ENCODE measurements around the gene DDR2.
A peak's percentile ranks its signal among the peaks of the same experiment; 100 is the strongest.

Gene DDR2

DNA sequence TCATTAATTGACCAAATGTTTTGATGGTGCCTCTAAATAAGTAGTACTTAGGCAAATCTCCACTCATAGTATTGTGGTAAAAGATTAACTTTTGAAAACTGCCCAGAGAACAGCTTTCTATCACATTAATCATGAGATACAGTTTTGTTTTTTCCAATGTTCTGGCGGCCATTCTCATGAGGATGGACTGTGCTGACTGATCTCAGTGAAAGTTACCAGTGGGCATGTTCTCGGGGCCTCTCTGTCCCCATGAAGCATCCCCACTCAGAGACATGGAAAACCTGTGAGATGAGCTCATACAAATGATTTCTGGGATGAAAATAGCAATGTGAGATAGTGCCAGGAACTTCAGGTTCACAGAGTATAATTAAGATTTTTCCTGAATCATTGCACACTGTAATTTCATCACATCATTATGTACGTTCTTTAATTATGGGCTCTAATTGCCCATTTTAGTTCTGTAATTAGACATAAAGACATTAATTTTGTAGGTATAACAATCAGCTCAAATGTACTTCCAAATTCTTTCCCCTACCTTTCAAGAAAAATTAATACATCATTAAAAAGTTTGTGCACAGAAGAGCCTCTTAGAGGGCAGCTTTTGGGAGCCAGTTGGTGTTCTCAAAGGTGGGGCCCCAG, 40.5 kb downstream of the DDR2 start:
- DNase-seq (ENCODE audit: low spot score) = no peak

DNA sequence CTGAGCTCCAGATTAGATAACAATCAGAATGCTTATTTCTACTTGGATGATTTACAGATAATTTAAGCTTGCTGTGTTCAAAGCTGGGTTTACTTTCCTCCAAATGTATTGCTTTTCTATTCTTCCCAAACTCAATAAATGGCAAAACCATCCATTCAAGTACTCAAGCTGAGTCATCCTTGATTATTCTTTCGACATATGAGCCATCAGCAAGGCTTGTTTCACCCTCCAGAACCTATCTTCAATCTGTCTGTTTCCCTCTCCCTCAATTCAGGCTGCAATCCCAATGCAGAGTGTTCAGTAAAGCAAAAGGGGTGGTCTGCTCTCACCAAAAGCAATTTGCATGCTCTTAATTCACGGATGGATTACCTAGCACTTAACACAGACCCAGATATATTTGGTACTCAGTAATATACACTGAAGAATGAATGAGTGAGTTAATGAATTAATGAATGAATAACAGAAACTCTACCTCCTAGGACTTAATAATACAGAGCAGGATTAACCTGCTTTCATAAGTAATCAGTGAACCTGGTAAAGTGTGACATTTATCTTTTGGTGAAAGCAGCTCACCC, 41.9 kb downstream of the DDR2 start:
- DNase-seq (ENCODE audit: low spot score) = no peak

DNA sequence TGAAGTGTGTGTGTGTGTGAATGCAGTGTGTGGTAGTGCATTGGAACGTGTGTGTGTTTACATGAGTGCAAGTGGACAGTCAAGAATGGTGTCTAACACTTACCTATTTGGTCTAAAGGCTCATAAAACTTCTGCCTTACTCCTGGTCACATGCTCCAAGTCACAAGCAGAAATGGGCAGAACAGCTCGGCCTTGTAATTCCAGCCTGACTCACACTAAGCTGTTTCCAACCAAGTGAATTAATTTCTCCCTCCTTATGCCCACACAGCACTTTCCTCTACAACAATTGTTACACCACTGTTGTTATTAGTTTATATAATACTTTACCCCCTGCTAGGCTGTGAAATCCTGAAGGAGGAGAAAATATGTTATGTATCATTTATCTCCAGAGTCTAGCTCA, 43.8 kb downstream of the DDR2 start:
- no peak for DNase-seq (ENCODE audit: low spot score)

DNA sequence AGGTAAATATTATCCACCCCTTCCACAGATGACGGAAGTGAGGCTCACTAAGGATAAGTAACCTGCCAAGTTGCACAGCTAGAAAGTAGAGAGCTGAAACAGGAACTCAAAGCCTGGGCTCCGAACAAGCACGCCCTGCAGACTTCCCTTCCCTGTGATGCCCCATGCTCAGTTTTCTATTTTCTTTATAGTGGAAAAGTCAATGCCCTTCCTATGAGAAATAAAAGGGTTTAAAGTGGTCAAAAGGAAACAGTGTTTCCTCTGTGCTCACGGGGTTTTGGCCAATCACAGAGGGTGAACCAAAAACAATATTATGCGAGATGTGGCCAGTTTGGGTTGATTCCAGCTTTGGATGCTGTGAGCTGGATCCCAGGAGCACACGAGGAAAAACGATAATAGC, 44.5 kb downstream of the DDR2 start:
- DNase-seq (ENCODE audit: low spot score) = no peak

DNA sequence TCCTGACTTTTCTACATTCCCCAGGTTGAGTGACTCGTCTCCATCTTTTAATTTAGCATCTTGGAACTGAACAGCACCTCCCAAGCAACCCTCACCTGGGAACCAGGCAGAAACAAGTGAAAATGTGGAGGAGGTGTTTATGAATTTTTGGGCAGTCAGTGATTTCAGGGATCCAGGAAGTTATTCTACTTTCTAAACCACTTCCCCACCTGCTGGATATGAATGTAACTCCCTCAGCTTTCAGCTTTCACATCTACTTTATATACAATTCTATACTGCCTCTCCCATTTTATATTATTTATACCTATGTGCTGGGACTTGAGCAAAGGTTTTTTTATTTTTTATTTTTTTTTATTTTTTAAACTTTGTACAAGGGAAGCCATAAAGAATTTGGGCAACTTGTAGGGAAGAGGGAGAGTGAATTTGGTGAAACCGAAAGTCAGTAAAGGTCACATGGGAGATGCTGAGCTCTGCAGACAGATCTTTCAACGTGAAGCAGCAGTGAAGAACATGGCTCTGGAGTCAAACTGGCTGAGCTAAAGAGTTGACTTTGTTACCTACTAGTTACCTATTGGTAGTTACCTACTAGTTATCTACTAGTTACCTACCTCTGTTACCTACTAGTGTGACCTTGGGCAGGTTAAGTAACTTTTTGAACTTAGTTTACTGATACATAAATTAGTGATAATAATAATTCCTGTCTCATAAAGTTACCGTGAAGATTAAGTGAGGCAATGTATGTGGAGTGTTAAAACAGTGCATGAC, 45.5 kb downstream of the DDR2 start:
- no peak for DNase-seq (ENCODE audit: low spot score)

DNA sequence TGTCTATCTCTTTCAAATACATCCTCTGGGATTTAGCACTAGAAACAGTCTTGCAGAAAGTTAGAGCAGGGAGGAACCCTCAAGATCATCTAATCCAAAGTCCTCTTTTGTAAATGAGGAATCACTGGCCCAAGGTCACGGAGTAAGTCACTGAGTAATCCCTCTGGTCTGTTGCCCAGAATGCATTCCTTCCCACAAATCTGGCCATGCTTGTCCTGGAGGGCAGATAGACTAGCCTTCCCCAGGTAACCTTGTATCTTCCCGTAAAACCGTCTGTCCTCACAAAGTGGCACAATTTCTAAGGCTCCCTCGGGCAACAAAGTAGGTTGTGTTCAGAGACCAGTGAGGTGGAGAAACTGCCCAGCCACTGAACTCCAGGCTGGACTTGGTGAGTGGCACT, 46.2 kb downstream of the DDR2 start:
- no peak for DNase-seq (ENCODE audit: low spot score)

DNA sequence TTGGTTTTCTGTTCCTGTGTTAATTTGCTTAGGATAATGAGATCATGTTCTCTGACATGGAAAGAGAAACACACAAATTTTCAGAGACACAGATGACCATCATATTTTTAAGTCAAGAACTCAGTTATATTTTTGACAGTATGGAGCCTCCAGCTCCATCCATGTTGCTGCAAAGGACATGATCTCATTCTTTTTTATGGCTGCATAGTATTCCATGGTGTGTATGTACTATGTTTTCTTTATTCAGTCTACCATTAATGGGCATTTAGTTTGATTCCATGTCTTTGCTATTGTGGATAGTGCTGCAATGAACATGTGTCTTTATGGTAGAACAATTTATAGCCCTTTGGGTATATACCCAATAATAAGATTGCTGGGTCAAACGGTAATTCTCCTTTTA, 47.0 kb downstream of the DDR2 start:
- DNase-seq (ENCODE audit: low spot score) = no peak

DNA sequence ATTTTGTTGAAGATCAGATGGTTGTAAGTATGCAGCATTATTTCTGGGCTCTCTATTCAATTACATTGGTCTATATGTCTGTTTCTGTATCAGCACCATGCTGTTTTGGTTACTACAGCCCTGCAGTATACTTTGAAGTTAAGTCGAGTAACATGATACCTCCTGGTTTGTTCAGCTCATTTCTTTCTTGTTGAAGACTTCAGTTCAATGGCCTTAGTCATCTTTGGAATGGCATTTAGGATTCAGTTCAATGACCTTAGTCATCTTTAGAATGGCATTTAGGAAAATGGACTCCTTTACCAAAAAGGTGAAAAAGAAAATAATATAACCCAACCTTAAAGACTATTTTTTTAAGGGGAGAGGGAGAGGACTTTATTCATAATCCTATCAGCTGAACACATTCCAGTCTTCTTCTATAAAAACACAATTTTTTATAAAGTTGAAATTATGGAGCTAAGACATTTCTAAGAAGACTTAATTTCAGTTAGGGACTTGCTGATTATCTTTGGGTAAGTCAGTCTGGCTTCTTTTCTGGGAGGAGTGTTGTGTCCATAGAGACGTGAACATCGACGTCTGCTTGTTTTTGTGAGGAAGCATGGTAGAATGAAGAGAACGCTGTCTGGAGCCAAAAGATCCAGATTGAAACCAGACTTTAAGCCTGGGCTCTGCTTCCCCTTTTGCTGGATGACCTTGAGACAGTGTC, 48.3 kb downstream of the DDR2 start:
- no peak for DNase-seq (ENCODE audit: low spot score)

DNA sequence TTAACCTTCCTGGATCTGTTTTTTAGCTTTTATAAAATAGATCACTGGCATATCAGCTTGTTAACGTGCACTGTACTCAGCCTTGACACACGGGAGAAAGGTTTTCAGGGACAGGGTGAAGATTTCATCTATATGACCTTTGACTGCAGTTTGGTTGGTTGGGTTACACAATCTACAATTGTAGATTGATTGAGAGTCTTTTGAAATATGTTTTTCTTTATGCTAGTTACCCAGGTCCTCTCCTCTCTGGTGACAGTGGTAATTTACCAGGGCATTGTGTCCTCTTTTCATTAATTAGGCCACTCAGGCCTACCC, 48.8 kb downstream of the DDR2 start:
- DNase-seq (ENCODE audit: low spot score) = no peak

DNA sequence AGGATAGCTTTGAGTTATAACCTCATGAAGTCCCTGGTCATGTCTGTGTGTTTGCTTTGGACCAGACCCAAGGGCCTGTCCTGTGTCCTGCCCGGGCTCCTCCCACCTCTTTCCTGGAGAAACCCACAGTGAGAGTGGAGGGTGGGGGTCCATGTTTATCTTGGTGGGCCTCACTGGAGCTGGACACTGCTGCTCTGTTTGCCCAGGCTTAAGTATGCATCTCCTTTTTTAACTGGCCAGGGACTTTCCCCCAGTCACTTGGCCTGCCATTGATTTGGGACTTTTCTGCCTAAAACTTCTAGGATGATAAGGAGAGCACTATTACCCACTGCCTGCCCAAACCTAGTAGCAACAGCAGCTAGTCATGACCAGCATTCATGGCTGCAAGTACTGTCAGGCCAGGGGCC, 49.8 kb downstream of the DDR2 start:
- DNase-seq (ENCODE audit: low spot score) = no peak

DNA sequence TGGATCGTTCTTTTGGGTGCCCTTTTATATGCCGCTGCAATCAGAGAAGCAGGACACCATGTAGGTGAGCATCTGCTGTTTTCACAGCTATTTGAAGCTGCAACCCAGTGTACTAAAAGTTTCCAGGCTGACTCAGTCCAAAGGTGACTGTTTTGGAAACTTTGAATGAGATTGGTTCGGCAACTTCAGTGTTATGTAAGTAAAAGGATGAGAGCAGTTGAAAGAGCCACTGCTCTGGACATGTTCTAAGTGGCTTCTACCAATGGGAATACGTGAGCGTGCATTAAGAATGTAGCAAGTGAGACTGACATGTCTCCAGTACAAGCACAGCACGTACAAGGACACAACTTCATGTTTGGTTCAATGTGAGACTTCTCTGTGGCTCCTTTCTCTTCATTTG, 55.6 kb downstream of the DDR2 start:
- no peak for DNase-seq (ENCODE audit: low spot score)

DNA sequence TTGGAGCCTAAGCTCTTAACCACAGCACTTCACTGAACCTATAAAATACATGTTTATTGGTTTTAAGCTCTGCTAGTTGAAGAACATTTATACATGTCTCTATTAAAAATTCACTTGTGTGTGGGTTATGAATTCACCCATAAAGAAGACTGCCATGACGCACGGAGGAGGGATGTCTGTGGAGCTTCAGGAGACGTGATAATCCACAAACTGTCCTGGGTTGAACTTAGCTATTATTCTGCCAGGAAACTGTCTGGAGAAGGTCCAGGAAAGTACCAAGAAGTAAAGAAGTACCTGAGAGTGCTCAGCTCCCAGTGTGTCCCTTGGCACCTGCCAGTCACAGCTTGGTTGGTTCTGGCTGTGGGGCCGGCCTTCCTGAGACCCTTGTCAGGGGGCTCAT, 56.3 kb downstream of the DDR2 start:
- no peak for DNase-seq (ENCODE audit: low spot score)

DNA sequence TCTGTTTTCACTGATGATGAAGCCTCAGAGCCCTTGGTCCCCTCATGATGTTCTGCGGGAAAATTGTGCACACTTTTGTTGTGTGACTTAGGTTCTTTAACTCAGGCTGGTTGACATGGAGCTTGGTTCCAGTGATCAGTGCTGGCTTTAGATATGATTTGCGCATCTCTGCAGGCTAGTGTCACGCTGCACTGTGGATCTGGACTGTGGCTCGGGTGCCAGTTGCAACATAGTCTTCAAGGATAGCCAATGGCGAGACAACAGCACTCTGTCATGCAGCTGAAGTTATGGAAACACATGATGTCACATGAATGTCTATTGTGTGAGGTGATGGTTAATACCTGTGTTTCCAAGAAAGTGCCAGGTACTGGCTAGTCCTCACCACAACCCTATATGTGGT, 56.7 kb downstream of the DDR2 start:
- DNase-seq (ENCODE audit: low spot score) = no peak

DNA sequence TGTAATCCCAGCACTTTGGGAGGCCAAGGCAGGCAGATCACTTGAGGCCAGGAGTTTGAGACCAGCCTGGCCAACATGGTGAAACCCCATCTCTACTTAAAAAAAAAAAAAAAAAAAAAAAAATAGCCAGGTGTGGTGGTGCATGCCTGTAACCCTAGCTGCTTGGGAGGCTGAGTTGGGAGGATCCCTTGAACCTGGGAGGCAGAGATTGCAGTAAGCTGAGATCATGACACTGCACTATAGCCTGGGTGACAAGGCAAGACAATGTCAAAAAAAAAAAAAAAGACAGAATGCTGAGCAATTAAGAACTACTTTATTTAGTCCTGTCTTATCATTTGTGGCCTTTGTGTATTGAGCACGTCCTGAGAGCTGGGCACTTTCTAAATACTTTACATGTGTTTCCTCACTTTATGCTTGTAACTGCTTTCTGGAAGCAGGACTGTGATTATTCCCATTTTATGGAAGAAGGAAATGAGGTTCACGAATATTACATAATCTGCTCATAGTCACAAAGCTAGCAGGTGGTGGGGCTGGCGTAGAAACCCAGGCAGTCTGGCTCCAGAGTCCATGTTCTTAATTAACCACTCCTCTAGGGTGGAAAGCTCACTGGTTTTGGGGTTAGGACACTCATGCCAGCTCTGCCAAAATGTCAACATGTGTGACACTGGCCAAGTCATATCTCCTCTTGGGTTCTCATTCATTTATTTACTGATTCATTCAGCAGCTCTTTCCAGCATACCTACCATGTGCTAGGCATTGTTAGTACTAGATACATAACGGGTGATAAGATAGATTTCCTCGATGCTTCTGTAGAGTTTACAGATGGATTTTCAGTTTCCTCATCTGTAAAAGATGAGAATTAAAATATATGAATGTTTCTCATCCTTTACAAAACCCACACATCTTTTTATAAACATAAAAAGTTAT, 57.7 kb downstream of the DDR2 start:
- DNase-seq (ENCODE audit: low spot score) = no peak

DNA sequence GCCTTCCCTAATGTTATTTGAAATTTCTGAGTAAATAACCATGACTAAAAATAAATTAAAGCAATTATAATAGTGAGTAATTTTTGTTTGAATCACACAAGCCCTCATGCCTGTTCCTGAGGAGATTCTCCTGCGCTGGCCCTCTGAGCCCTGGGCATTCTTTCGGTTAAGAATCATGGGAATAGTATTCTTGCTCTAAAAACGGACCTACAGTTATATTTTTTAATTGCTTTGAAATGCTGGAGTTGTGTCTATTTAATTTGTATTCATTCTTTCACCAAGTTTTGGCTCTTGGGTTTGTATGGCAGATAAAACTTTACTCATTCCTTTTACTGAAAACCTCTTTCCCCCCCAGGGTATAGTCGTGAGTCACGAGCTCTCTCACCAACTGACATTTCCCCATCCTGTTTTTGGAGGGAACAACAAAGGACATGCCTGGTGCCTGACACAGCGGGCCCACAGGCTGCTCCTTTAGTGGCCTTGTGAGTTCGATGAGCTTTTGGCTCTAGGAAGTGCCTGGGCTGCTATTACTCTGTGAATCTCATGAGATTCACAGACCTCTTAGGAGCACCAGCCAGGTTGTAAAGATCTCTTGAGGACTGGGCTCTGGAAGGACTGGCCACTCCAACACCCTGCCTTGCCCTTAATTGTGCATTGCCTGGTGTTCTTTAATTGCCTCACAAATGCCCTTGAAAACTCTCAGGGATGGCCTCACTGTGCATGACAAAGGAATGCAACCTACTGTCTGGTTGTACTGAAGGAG, 58.6 kb downstream of the DDR2 start:
- no peak for DNase-seq (ENCODE audit: low spot score)

DNA sequence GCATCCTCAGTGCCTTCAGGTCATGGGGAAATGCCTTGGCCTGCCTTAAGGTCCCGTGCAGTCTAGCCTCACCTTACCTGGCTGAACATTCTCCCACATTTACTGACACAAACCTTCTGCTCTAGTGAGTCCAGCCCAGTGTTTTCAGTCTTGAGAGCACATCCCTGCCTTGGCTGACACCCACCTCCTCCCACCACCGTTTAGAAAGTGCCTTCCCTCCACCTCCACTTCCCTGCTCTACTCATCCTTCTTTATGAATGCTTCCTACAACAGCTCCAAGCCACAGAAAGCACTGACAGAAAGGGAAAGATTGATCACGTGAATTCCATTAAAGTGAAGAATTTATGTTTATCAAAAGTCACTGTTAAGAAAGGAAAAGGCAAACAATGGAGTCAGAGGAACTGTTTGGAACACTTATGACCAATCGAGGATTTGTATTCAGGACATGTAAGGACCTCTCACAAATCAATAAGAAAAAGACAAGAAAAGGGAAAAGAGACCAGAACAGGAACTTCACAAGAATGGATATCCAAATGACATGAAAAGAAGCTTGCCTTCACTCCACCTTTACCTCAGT, 59.8 kb downstream of the DDR2 start:
- no peak for DNase-seq (ENCODE audit: low spot score)

DNA sequence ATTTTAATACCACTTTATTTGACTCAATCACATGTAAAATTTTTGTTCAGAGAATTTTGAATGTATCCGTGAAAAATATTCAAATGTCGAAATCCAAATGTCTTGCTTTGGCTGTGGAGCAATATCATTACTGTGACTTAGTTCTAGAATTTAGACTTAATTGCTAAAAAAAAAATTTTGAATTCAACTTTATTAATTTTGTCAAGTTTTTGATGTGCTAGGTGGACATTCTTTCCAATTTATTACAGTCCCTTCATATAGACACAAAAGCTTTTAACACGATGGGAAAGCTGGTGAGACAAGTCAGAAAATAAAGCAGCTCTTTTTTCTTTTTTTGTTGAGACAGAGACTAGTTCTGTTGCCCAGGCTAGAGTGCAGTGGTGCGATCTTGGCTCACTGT, 62.6 kb downstream of the DDR2 start:
- no peak for DNase-seq (ENCODE audit: low spot score)

DNA sequence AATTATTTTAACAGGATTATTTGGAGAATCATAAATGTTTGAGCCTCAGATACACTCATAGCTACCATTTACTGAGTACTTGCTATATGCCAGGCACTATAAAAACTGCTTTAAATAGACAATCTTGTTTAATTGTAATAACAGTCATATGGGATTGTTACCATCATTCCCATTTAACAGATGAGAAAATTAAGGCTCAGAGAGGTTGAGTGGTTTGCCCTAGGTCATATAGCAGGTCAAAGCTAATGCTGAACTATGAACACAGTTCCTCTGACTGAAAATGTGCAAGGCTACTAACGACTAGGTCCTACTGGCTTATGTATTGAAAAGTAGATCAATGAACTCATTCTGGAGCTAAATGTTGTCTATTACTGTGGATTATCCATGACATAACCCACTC, 63.4 kb downstream of the DDR2 start:
- no peak for DNase-seq (ENCODE audit: low spot score)

DNA sequence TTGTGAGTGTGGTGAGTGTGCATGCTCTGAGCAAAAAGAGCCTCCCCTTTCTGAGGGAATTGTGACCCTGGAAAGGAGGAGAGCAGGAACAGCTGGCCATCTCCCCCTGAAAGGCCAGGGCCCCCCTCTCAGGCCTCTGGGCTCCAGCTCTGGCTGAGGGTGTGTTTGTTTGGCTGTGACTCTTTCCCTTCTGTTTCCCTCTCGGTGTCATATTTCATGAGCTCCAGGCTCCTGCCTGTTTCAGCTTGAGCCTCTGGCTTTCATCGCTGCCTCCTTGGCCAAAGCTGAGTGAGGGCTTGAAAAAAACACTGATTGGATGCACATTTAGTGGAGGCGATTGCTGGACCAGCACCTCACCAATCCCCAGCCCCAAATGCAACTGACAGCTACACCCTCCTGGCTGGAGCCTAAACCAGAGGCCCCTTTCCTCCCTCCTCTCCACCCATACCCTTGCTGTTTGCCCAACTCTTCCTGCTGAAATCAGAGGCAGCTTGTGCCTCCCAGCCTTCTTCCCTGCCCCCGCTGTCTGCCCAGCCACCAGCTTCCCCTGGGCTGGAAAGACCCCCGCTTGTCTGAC, 64.1 kb downstream of the DDR2 start:
- peak; percentile 52 for DNase-seq (ENCODE audit: low spot score)

DNA sequence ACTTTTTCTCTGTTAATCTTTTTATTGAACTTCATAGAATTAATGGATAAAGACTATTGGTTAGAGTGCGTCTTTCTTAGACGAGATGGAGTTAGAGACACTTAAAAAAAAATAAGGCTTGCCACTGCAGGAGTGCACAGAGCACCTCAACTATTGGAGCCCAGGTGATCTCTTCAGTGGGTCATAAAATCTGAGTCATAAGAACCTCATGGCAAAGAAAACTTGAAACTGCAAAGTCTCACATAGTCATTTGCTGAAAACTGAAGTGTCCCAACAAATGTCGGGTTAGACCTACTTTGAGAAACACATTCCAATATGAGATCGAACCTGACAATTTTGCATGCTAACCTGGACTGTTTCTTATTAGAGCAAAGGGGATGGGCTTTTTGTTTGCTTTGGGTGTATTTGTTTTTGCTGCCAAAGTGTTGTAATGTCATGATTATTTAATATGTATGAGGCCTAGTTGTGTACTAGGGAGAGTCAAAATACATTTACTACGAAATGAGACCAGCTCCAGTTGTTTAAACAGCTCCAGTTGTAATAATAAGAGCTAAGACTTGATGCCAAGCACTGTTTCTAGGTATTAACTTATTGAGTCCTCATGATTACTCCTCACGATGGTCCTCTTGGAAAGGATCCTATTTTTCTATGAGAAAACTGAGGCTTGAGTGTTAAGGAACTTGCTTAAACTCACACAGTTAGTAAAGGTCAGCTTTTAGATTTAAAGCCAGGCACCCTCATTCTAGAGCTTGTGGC, 65.1 kb downstream of the DDR2 start:
- no peak for DNase-seq (ENCODE audit: low spot score)
